ENCODE data around the gene DLEU7.
A peak's percentile ranks its signal among the peaks of the same experiment; 100 is the strongest.

The DLEU7 gene

GRCh38 chr13:50801087-50801931 is 42.2 kb downstream of the DLEU7 start:
- Histone ChIP-seq H3K79me2 (ENCODE audit: insufficient read depth, low read length) (no peaks in the 10 kb centered on the region), H3K4me3 (ENCODE audit: low read length, poor library complexity, severe bottlenecking) (no peak overlapping the region), H3K36me3 (ENCODE audit: insufficient read depth, low read length) (no peaks in the 10 kb centered on the region; the same call in 1 of the 2 replicates), H3K9me2 (replicated peaks; ENCODE audit: low read depth, low read length) (no peaks in the 10 kb centered on the region), H2AFZ (ENCODE audit: low read length) (no peak overlapping the region), H3K9me3 (ENCODE audit: insufficient read depth, low read depth, low read length) (no peaks in the 10 kb centered on the region; the same call in 1 of the 2 replicates), H3F3A (ENCODE audit: low read depth) (no peaks in the 10 kb centered on the region), H3K4me2 (ENCODE audit: low read depth, low read length, poor library complexity, severe bottlenecking) (peak overlapping the region; percentile 41), H3K27me3 (ENCODE audit: insufficient read depth, low read length, poor library complexity, severe bottlenecking) (no peaks in the 10 kb centered on the region), H3K9ac (ENCODE audit: low read depth, low read length, poor library complexity, severe bottlenecking) (peak overlapping the region; percentile 31), H3K4me1 (ENCODE audit: insufficient read depth, low read length, poor library complexity, severe bottlenecking) (peaks cover 35% of the 10 kb centered on the region), H4K20me1 (ENCODE audit: insufficient read depth, low read length, poor library complexity, severe bottlenecking) (no peaks in the 10 kb centered on the region)
- TF ChIP-seq, protein P1, sequence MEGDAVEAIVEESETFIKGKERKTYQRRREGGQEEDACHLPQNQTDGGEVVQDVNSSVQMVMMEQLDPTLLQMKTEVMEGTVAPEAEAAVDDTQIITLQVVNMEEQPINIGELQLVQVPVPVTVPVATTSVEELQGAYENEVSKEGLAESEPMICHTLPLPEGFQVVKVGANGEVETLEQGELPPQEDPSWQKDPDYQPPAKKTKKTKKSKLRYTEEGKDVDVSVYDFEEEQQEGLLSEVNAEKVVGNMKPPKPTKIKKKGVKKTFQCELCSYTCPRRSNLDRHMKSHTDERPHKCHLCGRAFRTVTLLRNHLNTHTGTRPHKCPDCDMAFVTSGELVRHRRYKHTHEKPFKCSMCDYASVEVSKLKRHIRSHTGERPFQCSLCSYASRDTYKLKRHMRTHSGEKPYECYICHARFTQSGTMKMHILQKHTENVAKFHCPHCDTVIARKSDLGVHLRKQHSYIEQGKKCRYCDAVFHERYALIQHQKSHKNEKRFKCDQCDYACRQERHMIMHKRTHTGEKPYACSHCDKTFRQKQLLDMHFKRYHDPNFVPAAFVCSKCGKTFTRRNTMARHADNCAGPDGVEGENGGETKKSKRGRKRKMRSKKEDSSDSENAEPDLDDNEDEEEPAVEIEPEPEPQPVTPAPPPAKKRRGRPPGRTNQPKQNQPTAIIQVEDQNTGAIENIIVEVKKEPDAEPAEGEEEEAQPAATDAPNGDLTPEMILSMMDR (conservative IDR thresholded peaks at IDR 0.05; ENCODE audit: low read length): peak; percentile 88
- no peak for TF ChIP-seq EZH2phosphoT487 (IDR thresholded peaks at IDR 0.05; ENCODE audit: borderline replicate concordance)

DNA sequence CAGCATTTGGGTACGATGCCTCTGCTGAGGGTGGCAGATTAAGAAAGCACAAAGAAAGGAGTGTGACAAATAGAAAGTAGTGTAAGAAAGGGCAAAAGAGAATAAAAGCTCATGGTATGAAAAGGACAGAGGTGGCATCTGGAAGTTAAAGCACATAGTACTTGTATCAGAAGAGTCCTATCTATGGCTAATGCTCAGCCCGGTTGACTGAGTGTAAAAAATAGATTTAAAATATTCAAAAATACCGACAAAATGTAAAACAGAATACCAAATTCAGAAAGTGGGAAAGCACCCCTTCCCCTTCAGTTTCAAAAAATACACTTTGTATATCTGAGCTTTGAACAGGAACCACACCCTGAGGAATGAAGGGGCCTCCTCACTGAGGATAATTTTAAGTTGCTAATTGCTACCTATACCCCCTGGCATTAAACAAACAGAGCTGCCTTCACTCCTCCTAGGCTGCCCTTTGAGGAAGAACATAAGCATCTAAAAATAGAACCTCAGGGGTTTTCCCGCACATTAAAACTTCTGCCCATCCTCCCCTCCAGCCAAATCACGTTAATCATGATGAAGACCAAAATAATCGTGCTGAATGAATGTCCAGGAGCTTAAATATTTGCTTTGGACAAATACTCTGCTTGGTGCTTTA is 43.3 kb downstream of the DLEU7 start:
- H3K4me1 ChIP-seq (ENCODE audit: insufficient read depth, low read length, poor library complexity, severe bottlenecking): peaks cover 32% of the 10 kb centered on the region
- H3F3A ChIP-seq (ENCODE audit: low read depth): no peaks in the 10 kb centered on the region
- no peaks in the 10 kb centered on the region; the same call in 1 of the 2 replicates for H3K9me3 ChIP-seq (ENCODE audit: insufficient read depth, low read depth, low read length)
- H3K9ac ChIP-seq (ENCODE audit: low read depth, low read length, poor library complexity, severe bottlenecking): peak overlapping the region; percentile 31
- no peak overlapping the region for H3K4me3 ChIP-seq (ENCODE audit: low read length, poor library complexity, severe bottlenecking)
- peak overlapping the region; percentile 41 for H3K4me2 ChIP-seq (ENCODE audit: low read depth, low read length, poor library complexity, severe bottlenecking)
- H4K20me1 ChIP-seq (ENCODE audit: insufficient read depth, low read length, poor library complexity, severe bottlenecking): no peaks in the 10 kb centered on the region
- no peak for TF ChIP-seq EZH2phosphoT487 (IDR thresholded peaks at IDR 0.05; ENCODE audit: borderline replicate concordance)
- TF ChIP-seq, protein P1 (conservative IDR thresholded peaks at IDR 0.05; ENCODE audit: low read length): no peak
- H3K79me2 ChIP-seq (ENCODE audit: insufficient read depth, low read length): no peaks in the 10 kb centered on the region
- no peak overlapping the region for H2AFZ ChIP-seq (ENCODE audit: low read length)
- H3K36me3 ChIP-seq (ENCODE audit: insufficient read depth, low read length): no peaks in the 10 kb centered on the region; the same call in 1 of the 2 replicates
- H3K9me2 ChIP-seq (replicated peaks; ENCODE audit: low read depth, low read length): no peaks in the 10 kb centered on the region
- H3K27me3 ChIP-seq (ENCODE audit: insufficient read depth, low read length, poor library complexity, severe bottlenecking): no peaks in the 10 kb centered on the region

DNA sequence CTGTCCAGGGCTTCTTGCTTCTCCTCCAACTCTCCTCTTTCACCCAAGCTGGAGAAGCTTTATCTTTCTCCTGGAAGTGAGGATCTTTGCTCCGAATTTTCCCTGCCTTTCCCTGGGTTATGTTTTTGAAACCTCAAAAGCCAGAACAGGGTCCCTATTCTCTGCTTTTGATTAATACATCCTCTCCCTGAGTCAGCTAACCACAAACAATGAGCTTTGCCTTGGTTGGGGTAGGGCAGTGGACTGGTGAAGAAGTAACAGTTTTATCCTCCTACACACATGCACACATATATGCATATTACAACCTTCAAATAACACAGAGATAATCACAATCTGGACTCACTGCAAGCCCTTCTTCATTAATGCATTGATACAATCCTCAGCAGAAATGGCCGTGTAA is 44.6 kb downstream of the DLEU7 start:
- Histone ChIP-seq H4K20me1 (ENCODE audit: insufficient read depth, low read length, poor library complexity, severe bottlenecking) (no peaks in the 10 kb centered on the region), H3F3A (ENCODE audit: low read depth) (no peaks in the 10 kb centered on the region), H3K9ac (ENCODE audit: low read depth, low read length, poor library complexity, severe bottlenecking) (peak overlapping the region; percentile 31), H3K9me2 (replicated peaks; ENCODE audit: low read depth, low read length) (no peaks in the 10 kb centered on the region), H3K9me3 (ENCODE audit: insufficient read depth, low read depth, low read length) (no peaks in the 10 kb centered on the region), H2AFZ (ENCODE audit: low read length) (no peak overlapping the region), H3K4me1 (ENCODE audit: insufficient read depth, low read length, poor library complexity, severe bottlenecking) (peaks cover 32% of the 10 kb centered on the region), H3K36me3 (ENCODE audit: insufficient read depth, low read length) (no peaks in the 10 kb centered on the region), H3K4me3 (ENCODE audit: low read length, poor library complexity, severe bottlenecking) (no peak overlapping the region), H3K79me2 (ENCODE audit: insufficient read depth, low read length) (no peaks in the 10 kb centered on the region), H3K27me3 (ENCODE audit: insufficient read depth, low read length, poor library complexity, severe bottlenecking) (no peaks in the 10 kb centered on the region), H3K4me2 (ENCODE audit: low read depth, low read length, poor library complexity, severe bottlenecking) (peak overlapping the region; percentile 41)
- no peak for TF ChIP-seq EZH2phosphoT487 (IDR thresholded peaks at IDR 0.05; ENCODE audit: borderline replicate concordance)
- TF ChIP-seq, protein P1 (conservative IDR thresholded peaks at IDR 0.05; ENCODE audit: low read length): no peak
